RPMI8226 (cell line): ENCODE results near the gene CFH.
"Not testable (repeated sequence)": the region's sequence is repeated elsewhere in the genome, so short reads cannot be mapped to it uniquely, and the experiment has no call there.

Source experiments
- DNase-seq: peaks from one replicate; pipeline ENCODE4 v3.0.0-alpha.2; 2015

The CFH gene

DNA sequence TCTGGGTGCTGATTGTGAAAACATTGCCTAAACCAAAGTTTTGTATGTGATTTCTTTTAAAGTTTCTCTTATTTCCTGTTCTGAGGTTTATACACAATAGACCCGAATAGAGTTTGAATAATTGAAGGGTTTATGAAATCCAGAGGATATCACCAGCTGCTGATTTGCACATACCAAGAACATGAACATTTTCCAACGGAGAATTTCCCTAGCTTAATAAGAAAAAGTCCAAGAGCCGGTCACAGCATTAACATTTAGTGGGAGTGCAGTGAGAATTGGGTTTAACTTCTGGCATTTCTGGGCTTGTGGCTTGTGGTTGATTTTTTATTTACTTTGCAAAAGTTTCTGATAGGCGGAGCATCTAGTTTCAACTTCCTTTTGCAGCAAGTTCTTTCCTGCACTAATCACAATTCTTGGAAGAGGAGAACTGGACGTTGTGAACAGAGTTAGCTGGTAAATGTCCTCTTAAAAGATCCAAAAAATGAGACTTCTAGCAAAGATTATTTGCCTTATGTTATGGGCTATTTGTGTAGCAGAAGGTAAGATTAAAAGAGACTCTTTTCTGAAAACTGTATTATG is at the start of gene CFH:
Gene CFH (plus strand): TSS at position 407 of the 579 bp plus-strand sequence. CDS start 75 bp downstream, at position 482.
- DNase-seq, result peak; percentile 20

DNA sequence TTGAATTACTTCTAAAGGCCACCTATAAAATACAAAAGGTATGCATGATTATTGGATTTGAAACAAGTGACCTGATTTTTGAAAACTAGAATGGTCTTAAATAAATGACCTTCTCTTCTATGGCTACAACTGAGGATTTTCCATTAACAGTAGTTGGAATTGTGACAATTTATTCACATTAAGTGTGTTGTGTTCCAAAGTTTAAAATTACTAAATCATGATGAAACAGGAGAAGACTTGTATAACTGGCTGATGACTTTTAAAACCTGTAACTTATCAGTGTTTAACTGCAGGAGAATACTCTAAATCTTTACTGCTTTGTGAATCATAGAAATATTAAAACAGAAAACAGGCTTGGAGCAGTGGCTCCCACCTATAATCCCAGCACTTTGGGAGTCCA is 48.2 kb upstream of the CFH start:
- DNase-seq, result no peak

DNA sequence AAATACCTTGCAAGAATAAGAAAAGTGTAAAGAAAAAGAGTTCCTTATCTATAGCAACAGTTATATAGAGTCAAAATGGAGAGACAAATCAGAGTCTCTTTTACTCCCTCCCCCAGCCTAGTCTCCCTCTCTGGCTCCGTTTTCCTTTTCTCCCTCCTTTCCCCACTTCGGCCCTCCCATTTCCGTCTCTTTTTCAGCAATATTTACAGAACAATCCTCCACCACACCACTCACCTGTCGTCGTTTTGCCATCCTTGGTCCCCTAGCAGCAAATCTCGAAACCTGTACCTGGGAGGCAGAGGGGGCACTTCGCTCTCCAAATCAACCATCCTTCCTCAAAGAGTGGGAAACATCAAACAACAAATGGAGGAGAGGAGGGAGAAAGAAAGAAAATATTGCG is 43.9 kb upstream of the CFH start:
- no peak for DNase-seq

DNA sequence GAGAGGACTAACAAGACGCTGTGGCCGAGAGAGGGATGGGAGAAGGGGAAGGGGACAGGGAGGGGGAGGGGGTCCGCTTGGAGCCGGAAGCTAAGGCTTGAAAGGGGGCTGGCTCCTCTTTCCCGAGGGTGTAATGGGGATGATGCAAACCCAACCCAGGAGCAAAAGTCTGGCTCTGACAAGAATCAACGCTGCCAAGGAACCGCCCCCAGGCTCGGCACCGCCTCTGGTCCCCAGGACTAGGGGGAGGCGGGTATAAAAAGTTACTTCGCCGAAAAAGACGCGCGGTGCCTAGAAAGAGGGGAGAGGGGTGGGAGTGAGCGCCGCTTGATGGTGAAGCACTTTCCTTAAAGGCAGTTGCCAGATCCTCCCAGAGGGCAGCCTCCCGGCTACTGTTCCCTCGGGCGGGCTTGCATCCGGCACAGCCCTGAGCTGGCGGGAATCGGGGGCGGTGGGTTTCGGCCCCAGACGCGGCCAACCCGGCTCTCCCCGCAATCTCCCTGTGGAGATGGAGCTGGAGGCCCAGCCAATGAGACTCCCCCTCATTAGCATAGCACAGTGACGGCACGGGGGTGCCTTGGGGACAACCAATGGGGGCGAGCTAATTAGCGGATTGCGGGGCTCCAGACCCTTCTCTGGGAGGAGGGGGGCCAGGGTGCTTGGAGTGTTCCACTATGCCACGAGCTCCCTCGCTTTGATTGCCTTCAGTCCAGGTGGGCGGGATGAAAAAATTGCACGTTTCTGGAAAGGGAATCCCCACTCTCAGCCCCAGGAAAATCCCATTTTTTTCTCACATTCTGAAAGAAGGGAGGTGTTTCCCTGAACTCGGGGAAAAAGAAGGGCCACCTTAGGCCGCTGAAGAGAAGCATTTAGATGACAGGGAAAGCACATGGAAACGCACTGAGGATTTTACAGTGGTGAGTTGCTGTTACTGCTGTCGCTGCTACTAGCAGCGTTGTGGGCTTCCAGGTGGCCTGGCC is 43.2 kb upstream of the CFH start, which contains the start of gene KCNT2:
Gene KCNT2 (minus strand): TSS at position 51 of the 980 bp plus-strand sequence. CDS start 131 bp downstream, outside the sequence.
- DNase-seq, result peak; percentile 21

DNA sequence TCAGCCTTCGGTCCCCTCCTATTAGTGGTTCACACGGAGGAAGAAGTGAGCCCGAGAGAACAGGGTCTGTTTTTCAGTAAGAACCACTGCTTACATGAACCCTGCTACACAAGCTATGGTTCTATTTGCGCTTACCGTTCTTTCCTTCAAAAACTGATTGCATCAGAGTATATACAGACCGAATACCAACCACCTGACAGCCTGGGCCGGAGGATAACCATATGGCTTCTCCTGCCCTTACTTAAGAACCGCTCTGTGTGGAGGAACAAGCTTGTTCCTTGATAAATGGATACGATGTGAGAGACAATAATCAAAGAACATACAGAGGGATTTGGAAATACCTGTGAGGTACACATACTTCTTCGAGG is 42.5 kb upstream of the CFH start:
- no peak for DNase-seq

DNA sequence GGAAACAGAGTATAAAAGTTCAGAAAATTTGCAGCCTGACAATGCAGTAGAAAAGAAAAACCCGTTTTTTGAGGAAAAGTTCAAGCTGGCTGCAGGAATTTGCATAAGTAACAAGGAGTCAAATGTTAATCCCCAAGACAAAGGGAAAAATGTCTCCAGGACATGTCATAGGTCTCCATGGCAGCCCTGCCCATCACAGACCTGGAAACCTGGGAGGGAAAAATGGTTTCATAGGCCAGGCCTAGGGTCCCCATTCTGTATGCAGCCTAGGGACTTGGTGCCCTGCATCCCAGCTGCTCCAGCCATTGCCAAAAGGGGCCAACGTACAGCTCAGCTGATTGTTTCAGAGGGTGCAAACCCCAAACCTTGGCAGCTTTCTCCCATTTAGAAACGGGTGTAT is 40.0 kb upstream of the CFH start:
- no peak for DNase-seq

DNA sequence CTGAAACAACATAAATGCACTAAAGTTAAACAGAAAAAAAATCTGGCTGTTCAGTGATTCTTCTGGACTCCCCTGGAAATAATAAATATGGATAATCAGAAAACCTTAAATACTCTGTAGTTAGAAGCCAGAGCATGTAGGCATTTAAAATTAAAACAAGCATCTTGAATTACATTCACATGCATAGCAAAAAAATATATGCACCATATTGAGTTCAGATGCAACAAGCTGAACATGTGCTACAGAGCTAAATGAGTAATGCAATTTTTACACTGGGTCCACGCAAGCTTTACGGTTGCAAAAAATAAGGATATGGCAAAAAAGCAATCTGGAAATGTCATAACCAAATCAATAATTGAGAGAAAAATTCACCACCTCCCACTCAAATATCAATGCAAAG is 32.1 kb upstream of the CFH start:
- no peak for DNase-seq

DNA sequence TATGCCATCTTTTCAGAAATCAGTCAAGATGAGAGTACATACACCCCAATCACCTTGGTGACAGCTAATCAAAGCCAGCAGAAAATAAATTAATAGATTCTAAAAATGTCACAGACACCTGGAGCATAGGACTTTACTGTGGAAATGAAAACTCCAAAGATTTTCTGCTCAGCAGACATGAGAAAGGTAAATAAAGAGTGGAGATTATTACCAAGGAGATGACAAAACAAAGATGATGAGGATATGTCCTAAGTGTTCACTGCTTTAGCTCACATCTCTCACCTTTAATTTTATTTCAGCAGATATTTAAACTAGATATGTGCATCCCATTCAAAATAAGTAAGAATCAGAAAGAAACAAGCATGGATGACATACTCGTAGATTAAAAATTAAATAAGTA is 28.8 kb upstream of the CFH start:
- DNase-seq, result no peak

DNA sequence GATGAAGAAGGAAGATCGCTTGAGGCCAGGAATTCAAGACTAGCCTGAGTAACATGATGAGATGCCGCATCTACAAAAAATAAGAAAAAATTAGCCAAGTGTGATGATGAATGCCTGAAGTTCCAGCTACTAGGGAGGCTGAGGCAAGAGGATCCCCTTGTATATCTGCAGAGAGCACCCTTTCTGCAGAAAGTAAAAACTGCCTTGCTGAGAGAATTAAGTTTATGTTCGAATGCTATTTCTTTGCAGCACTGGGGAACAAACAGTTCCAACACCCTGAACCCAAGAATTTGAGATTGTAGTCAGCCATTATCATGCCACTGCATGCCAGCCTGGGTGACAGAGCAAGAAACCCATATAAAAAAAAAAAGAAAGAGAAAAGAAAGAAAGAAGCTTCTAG is 23.0 kb upstream of the CFH start:
- no peak for DNase-seq

DNA sequence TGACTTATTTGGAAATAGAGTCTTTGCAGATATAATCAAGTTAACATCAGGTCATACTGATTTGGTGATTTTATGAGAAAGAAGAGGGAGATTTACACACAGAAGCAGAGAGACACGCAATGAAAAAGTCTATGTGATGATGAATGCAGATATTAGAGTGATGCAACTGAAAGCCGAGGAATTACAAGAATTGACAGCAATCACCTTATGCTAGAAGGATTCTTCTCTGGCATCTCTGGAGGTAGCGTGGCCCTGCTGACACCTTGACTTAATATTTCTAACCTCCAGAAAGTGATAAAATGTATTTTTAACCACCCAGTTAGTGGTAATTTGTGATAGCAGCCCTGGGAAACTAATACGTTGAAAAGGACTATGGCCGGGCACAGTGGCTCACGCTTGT is 14.2 kb upstream of the CFH start:
- DNase-seq, result no peak

DNA sequence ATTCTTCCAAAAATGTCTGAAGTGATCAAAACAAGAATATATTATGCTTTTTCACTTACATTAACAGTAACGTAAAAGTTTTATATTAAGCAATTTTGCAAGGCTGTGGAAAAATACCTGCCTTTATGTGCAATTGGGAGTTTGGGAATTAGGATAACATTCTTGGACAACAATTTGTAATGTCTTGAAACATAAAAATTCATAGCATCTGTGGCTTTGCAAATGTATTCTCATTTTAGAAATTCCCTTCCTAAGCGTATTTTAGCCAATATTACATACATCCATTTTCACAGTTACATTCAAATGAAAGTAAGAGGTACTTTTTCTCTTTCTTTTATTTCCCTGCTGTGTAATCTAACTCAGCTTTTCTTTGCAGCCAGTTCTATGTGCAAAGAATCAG is 13.4 kb upstream of the CFH start:
- no peak for DNase-seq

DNA sequence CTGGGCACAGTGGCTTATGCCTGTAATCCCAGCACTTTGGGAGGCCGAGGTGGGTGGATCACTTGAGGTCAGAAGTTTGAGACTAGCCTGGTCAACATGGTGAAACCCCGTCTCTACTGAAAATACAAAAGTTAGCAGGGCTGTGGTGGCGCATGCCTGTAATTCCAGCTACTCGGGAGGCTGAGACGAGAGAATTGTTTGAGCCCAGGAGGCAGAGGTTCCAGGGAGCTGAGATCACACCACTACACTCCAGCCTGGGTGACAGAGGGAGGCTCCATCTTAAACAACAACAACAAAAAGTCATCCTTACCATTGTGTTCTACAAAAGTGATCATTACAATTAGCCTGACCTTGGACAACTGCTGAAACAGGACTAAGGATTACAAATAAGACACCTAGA is 12.6 kb upstream of the CFH start:
- DNase-seq, result not testable (repeated sequence)

DNA sequence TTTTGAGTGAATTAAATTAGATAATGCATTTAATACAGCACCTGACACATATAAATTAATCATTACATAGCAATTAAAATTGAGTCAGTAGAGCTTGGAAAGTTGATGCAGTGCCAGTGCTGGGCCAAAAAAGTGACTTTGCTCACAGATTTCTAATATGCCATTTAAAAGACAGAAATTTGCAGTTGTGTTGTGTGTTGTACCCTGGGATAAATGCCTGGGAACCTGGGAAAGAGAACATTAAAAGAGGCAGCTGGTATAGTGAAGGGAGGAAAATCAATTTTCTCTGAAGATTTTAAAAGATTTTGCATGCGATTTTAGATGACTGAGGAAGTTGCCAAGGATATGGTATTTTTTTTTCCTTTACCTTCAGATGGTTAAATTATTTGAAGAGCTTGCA is 10.9 kb upstream of the CFH start:
- DNase-seq, result no peak

DNA sequence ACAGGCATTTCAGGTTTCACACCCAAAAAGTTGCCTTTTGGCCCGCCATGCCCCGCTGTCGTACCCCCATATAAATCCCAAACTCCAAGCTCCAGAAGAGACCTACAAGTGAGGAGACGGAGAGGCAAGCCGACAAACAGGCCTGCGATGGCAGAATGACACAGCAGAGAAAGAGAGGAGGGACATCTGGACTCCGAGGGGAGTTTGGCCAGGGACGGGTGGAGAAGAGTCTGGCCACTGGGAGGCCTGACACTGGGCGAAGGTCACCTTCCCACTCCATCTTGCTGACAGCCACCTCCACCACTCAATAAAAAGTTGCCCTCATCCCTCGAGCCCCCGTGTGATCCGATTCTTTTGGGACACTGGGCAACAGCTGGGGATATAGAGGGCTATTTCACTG is 1.9 kb upstream of the CFH start:
- DNase-seq, result no peak

DNA sequence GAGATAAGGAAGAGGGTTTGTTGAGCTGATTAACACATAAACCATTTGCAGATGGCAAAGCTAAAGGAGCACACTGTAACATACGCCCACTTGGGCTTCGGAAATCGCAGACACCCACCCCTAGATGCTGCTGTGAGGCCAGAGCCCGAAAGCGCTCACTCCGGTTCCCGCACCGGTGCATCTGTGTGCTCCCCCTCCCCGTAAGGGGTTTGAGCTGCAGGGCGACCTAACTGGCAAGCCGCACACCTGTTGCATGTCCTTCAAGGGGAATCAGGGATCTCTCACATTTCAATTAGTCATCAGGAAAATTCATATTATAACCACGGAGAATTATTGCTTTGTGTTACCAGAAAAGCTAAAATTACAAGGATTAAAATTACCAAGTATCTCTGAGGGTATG is 1.4 kb upstream of the CFH start:
- peak; percentile 9 for DNase-seq

DNA sequence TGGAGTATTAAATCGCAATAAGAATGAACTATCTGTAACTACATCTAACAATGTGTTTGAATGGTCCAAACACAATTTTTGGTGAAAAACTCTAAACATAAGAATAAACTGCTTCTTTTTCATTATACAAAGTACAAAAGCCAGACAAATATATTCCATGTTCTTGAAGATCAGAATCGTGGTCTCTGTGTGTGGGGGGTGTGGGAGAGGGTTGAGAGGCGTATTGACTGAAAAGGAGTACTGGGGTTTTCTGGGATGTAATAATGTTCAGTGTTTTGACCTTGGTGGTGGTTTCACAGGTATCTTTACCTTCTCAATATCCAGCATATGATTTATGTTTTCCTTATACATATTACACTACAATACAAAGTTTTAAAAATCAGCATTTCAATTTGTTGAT is 764 bp upstream of the CFH start:
- DNase-seq, result no peak

DNA sequence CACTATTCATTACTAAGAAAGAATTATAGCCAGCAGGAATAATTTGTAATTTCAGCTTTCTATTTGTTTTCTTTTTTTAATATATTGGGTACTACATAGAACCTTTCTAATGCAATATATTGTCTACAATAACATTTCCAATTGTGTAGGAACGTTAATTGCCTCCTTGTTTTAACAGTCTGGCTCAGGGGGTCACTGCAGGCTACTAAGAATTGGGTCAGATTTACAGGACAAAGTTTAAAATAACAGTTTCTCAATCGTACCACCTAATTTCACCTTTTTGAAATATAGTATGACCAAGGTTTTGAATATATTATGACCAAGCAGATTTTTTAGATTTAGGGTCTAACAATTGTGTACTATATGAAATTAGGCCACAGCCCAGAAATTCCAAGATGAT is 2.4 kb downstream of the CFH start:
- DNase-seq, result no peak

DNA sequence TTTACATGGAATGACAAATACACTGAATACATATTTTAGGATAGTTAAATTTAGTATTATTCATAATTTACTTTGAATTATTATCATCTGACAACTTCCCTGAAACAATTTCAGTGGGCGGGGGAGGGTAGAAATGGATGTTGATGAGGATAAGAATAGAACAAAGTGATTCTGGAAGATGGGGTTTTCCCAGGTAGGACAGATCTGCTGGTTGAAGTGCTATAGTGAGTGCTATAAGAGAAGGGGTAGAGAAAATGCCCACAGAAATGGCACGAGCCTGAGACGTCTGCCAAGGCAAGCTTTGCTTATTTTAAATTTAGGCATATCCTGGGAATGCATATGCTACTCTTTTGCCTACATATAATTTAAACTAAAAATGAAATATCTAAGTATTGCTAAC is 3.2 kb downstream of the CFH start:
- DNase-seq, result no peak

DNA sequence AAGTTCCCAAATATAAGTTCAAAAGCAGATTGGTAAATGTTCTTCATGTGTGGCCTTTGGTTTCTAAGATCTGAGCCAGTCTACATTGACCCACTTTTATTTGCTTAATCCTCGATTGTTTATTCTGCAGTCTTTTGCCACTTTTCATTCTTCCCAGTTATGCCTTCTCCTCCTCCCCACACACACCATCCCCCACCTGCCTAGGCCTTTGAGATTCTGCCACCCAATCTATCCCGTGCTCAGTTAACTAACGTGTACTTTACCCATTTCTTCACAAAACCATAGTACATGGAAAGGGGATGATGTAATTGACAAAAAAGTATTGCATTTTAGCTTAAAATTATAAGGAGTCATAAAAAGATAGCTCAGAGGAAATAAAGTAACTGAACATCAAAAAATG is 3.7 kb downstream of the CFH start:
- DNase-seq, result no peak

DNA sequence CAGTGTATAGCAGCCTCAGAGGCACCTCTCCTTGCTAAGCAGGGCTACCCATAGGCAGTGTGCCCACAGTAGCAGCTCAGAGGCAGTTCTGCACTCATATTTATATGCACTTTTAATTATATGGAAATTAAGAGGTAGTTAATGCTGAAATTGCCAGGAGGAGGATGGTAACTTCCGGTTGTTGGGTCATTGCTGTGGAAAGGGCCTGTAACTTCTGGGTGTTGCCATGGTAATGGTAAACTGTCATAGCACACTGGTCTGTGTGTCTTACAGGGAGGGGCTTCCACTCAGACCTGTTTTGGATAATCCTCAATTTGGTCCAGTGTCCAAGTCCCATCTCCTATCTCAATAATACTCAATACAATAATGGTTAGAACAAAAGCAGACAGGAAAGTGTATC is 7.6 kb downstream of the CFH start:
- no peak for DNase-seq

DNA sequence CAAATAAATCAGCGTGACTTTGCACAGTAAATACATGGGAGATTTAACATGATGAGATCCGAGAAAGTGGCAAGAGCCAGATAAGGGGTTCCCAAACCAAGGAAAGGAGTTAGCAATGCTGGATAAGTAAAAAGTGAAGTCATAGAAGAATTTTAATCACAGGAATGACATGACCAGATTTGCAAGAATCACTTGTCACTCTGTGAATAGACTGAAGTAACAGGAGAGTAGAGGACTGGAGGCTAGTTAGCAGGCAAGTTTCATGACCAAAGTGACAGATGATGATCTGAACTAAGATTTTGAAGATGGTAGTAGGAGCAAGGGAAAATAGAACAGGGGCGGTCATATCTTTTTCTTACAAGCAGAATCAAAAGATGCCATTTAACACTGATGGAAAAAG is 8.4 kb downstream of the CFH start:
- no peak for DNase-seq

DNA sequence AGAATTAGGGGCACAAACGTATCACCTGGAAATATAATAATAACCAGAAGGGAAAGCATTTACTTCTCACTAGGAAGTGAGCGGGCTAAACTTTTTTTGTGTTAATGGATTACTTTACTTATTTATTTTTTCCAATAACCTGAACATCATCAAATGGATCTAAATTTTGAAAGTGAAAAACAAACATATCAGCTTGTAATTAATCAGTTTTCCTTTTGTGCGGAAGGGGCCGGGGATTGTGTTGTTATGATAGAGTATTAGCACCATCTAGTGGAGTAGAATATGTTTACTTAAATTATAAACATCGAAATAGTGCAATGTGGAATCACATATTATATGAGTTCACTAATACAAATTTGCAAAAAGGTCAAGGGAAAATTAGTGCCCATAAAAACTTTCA is 9.0 kb downstream of the CFH start:
- DNase-seq, result peak; percentile 25

DNA sequence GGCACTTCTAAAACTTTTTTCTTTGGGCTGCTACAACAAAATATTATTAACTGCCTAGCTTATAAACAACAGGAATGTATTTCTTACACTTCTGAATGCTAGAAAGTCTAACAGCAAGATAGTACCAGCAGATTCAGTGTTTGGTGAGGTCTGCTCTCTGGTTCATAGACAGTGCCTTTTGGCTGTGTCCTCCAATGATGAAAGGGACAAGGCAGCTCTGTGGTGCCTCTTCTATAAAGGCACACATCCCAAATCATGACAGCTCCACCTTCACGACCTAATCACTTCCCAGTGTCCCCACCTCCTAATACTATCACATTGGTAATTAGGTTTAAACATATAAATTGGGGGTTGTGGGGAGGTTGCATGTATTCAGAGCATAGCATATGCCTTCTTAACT is 9.5 kb downstream of the CFH start:
- no peak for DNase-seq

DNA sequence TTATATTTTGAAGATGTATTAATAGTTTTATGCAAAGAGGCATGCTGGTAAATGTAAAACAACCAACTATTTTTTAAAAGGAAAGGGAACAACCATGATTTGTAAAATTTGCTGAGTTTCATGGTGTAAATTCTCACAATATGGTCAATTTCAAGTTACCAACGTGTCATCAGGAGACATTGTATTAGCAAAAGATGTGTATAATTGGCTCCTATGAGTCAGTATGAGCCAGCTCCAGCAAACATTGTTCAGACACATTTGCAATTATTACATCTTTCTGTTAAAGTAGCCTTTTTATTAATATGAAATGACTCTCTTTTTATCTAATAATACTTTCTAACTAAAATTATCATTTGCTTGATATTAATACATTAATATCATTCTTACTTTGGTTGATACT is 15.3 kb downstream of the CFH start:
- no peak for DNase-seq

DNA sequence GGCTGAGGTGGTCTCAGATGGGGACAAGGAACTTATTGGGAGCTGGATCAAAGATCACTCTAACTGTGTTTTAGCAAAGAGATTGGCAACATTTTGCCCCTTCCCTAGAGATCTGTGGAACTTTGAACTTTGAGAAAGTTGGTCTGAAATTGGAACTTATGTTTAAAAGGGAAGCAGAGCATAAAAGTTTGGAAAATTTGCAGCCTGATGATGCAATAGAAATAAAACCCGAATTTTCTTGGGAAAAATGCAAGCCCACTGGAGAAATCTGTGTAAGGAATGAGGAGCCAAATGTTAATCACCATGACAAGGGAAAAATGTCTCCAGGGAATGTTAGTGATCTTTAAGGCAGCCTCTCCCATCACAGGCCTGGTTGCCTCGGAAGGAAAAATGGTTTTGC is 17.2 kb downstream of the CFH start:
- DNase-seq, result no peak
